NK-92 (cell line): ENCODE measurements around the gene FHL2.
"Not testable (repeated sequence)": the region's sequence is repeated elsewhere in the genome, so short reads cannot be mapped to it uniquely, and the experiment has no call there.

Experiments used
- DNase-seq: peaks from one replicate; lab custom pipeline; 2025; ENCODE audit not compliant: unreplicated experiment; lab: John Stamatoyannopoulos, UW

FHL2 gene

GRCh38 chr2:105424836-105425235 lies 26.0 kb upstream of the FHL2 start:
- DNase-seq: not testable (repeated sequence)

DNA sequence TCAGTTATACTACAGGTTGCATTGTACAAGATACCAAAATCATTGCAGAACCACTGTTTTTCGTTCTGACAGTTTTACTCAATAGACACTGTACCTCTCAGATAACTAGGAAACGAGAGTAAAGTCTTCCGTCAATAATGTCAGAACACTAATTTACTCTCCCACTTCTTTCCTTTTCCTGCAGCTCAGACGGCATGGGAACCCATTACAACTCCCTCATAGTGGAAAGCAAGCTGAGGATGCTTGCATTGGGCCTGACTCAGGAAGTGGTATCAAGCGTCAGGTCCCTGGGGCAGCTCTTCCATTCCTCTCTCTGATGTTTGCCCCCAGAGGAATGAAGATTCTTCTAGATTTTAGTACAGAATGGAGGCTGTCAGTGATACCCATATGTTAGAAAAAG lies 23.9 kb upstream of the FHL2 start:
- no peak for DNase-seq

DNA sequence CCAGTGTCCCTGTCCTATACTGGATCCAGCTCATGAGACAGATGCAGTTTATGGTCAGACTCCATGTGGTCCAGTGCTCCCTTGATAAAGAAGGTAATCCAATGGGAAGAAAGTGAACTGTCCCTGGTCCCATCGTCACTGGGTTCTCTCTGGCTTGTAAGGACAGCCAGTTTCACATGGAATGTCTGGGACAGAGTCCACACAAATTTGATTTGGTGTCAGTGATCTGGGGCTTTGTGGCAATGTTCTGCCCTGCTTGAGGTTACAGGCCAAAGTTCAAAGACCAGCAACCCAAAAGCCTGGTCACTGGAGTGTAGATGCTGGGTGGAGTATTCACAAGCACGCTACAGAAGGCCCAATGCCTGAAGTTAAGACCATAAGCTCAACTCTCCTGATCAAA lies 22.2 kb upstream of the FHL2 start:
- DNase-seq: no peak

DNA sequence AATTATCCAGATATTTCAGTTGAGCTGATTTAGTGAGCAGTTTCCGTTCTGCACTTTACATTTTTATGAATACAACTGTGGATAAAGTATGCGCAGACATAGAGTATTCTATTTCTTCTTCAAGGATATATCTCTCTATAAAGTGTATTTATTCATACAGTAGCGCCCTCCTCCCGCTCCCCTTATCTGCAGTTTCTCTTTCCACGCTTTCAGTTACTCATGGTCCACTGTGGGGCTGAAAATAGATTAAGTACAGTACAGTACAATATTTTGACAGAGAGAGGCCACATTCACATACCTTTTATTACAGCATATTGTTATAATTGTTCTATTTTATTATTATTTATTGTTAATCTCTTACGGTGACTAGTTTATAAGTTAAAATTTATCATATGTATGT lies 19.7 kb upstream of the FHL2 start:
- DNase-seq: no peak

- DNase-seq: no peak
Observed at GRCh38 chr2:105417857-105418436, 19.1 kb upstream of the FHL2 start.

DNA sequence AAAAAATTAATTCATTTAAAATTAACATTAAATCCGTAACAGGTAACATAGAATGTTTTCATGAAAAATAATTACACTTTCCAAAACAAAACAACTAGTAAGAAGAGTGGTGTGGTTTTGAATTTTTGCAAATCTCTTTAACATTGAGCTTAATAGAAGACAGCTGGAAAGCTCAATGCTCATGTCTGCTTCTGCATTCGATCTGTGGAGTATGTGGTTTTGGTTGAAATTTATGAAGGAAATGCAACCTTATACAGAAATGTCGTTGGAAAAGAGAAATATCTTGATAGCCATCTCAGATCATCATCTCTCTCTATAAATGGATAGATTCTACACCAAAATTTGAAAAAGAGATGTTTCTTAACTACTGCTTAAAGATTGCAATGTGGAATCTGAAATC lies 17.3 kb upstream of the FHL2 start:
- DNase-seq: no peak

GRCh38 chr2:105415007-105415406 lies 16.2 kb upstream of the FHL2 start:
- no peak for DNase-seq

GRCh38 chr2:105413206-105413605 lies 14.4 kb upstream of the FHL2 start:
- no peak for DNase-seq

DNA sequence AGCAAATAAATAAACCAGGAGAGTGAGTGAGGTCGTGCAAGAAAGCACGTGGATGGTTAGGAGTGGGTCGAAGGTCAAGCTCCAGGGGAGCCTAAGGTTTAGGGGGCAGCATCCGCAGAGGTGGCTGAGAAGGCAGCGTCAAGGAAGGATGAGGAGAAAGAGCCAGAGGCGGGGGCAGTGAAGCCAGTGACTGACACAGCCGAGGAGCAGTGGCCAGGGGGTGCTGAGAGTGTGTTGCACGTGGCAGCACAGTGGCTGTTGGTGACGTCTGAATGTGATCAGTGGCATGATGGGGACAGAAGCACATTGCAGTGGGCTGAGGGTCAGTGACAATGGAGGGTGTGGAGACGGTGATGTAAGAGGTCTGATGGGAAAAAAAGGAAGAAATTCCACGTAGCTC lies 13.7 kb upstream of the FHL2 start:
- DNase-seq: no peak

DNA sequence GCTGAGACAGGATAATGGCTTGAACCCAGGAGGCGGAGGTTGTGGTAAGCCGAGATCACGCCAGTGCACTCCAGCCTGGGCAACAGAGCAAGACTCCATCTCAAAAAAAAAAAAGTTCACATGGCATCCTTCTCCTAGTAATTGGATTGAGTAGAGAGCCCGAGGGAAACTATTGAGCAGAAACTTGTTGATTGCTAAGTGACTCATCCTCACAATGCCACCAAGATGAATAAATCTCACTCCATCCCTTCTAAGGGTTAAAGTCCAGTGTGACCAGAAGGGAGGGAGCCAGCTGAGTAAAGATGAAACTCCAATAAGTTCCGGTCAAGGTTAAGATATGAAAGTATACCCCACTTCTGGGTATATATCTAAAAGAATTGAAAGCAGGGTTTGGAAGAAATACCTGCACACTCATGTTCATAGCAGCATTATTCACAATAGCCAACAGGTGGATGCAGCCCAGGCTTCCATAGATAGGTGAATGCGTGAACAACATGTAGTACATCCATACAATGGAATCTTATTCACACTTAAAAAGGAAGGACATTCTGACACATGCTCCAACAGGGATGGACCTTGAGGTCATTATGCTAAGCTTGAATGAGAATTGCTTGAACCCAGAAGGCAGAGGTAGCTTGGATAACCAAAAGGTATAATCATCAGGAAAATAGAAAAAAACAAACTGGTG lies 13.0 kb upstream of the FHL2 start:
- DNase-seq: no peak

GRCh38 chr2:105410554-105410953 lies 11.7 kb upstream of the FHL2 start:
- no peak for DNase-seq

GRCh38 chr2:105409717-105410116 lies 10.9 kb upstream of the FHL2 start:
- no peak for DNase-seq

DNA sequence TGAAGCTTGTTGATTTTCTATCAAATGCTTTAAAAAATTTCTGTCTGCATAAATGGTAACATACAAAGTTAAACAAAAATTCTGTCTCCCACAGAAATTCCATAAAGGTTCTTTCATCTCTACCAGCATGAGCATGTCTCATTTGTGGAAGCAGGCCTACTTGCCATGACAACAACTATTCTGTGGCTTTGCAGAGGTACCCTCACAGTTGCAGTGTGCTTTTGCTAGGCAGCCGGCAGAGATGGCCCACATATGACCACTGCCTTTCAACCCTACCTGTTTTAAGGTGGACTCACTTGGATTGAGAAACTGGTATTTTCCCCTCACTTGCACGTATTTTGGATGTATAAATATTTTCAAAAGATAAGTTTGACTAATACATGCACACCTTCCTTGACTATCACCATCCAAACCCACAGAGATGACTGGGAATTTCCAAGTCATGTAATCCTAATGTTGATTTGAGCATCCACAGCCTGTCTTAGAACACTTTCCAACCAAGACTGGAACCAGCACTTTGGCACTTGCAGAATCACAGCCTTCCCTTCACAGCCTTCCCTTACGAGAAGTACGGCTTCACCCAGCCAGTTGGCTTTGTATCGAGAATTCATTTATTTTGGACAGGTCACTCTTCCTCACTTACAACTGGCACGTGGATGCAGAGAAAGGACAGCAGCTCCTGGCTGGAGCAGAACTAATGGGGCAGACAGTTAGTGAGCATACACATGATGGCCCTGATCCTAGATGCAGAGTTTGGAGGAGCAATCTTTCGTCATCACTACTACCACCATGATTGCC lies 9.3 kb upstream of the FHL2 start:
- no peak for DNase-seq

- no peak for DNase-seq
Observed at GRCh38 chr2:105406221-105406620, 7.4 kb upstream of the FHL2 start.

DNA sequence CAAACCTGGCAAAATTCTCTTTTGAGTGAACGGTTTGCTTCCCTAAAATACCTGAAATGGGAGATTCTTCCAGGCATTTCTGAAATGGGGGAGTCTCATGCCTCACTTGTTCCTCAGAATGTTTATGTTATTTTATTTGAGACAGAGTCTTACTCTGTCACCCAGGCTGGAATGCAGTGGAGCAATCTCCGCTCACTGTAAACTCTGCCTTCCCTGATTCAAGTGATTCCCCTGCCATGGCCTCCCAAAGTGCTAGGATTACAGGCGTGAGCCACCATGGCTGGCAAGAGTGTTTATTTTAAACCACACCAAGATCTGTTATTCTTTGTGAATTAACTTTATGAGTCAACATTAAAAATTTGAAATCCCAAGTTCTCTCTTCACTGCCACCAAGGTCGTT lies 6.4 kb upstream of the FHL2 start:
- no peak for DNase-seq

DNA sequence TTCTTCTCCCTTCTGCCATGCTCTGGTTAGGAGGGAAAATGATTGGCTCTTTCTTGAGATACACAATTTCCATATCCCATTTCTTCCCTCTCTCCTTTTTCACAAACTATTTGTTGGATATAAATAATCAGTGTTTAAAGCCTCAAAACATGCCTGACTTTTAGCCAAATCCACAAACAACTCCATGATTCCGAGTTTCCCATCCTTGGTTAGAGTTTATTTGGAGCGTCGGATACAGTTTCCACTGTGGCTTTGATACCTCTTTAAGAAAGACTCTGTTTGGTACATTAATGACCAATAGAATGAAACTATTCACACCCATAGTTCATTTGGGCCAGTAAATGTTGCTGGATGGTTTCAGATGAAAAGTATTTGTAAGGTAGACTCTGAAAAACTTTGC lies 5.9 kb upstream of the FHL2 start:
- DNase-seq: no peak

DNA sequence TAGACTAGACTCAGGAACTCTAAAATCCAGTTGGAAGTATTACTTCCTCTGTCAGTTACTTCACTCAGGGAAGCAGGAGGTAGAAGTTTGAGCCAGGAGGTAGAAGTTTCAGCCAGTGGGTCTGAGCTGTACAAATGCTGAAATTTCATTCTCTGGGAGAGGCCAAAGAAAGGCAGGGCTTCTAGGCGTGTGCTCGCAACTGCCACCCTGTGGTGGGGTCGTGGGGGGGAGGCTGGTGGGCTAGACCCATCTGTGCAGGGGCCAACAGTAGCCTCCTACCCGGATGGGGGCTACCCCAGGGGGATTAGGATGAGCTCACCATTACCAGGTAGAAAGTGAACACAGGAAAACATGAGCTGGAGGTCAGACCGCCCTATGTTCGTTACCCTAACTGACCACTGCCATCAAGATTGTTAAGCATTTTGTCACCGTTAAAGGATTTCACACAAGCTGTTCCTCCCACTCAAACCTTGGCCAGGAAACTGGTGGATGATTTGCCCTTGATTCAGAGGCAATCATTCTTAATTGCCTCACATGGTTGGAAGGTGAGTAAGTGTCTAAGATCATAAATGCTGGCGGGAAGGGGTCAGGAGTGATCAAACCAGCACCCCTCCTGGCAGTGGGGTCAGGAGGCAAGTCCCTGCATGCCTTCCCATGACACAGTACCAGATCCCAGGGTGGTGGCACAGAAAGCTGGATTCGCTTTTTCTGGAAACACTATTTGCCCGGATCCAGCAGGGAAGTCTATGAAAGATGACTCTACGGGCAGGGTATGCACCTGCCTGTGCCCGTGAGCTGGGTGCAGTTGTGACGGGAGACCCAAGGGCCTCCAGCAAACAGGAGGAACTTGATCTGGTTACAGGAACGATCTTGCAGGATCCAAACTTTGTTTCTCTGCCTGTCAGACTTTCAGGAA lies 5.2 kb upstream of the FHL2 start:
- DNase-seq: no peak

- DNase-seq: no peak
Observed at GRCh38 chr2:105403241-105403782, 4.5 kb upstream of the FHL2 start.

DNA sequence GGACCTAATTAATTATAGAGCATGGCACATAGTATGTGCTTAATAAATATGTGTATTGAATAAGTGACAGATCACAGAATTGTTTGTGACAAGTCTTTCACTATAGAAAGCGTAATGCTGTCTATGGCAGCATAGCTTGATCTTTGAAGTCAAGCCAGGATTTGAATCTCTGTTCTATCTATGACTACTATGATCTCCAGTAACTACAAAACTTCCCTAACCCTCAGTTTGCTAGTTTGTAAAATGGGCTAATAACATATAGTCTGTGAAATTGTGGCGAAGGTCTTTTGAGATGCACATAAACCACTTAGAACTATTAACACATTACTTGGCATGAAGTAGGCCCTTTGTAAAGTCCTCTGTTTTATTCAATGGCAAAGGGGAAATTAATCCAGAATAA lies 4.0 kb upstream of the FHL2 start:
- DNase-seq: no peak

DNA sequence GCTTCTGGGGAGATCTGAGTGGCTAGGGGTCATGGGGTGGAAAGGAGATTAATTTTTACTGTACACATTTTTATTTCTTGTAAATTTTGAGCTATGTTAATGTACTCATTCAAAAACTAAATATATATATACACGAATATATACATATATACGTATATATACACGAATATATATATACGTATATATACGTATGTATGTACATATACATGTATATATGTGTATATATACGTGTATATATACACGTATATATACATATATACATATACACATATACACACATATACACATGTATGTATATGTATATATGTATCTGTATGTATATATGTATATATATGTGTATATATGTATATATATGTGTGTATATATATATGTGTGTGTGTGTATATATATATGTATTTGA lies 3.0 kb upstream of the FHL2 start:
- no peak for DNase-seq

DNA sequence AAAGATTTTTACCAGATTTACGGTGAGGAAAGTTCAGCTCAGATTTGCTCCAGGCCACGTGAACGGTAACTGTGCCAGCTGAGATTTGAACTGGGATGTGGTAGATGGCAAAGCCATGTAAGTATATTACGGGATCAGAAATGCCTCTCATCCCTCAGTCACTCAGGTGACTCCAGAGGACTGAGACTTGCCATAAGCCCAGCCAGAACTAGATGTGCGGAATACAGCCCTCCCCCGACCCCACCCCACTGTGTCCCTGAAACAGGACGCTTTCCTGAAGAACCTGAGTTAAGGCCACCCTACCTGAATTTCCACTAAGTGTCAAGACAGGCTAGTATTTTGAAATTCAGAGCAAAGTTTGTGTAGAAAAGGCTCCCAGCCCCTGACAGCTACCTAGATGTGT lies 1.3 kb upstream of the FHL2 start:
- DNase-seq: no peak
